Right lung (tissue), 5 donors: Measurements from ENCODE around the gene CHIC1. TPM values are rescaled to one million over a fixed set of nuclear protein-coding genes. Genes with fewer than 3 reads are reported as not detected.

ENCODE experiments used
- DNase-seq, 2 donors: peaks; one replicate each; pipeline ENCODE4 v3.0.0-alpha.2; 2013
- polyA plus RNA-seq, 5 donors: library from polyadenylated mRNA; unstranded; fragments of 120-200 nt; gene quantifications; one replicate each; pipeline versions ENCODE4 v1.2.1 to v1.2.3, GENCODE V29; 2013; ENCODE audit warnings: inconsistent platforms in 1 of 5, low replicate concordance in 1 of 5; ENCODE audit not compliant: insufficient read length in 5 of 5, insufficient read depth in 1 of 5

Gene CHIC1
- polyA plus RNA-seq, 5 donors: 6.3 to 11.1 (median 9.1) TPM

GRCh38 chrX:73728602-73729001, 165.6 kb downstream of the CHIC1 start:
- DNase-seq: no peak

Other genes starting within 250 kb of the CHIC1 start
- gene CDX4, start 116.1 kb upstream of the CHIC1 start, polyA plus RNA-seq: not detected